ENCODE data around the gene TFDP3. TPM values are rescaled to one million over a fixed set of nuclear protein-coding genes. Genes with fewer than 3 reads are reported as not detected.

Gene TFDP3
- total RNA-seq, 4 donors from 2014 or later: not detected

- DNase-seq (ENCODE audit: extremely low spot score): no peak
- Histone ChIP-seq H3K4me3 (no peak overlapping the region), H3K36me3 (no peaks in the 10 kb centered on the region), H3K9me3 (no peaks in the 10 kb centered on the region), H3K27me3 (no peaks in the 10 kb centered on the region), H3K27ac (replicated peaks in 1 of 4) (no peak overlapping the region), H3K4me1 (no peaks in the 10 kb centered on the region)
- TF ChIP-seq POLR2A (IDR thresholded peaks at IDR 0.05; ENCODE audit: low read depth) (no peak), CTCF (IDR thresholded peaks at IDR 0.05) (peak in 1 of 3 experiments; percentile 9)
- intact Hi-C loops (cut with DNase I): no loop called here
- 88% methylated on average over 1 of the region's 1 CpG for WGBS
Observed at GRCh38 chrX:133215747-133216146, 2.4 kb downstream of the TFDP3 start.

DNA sequence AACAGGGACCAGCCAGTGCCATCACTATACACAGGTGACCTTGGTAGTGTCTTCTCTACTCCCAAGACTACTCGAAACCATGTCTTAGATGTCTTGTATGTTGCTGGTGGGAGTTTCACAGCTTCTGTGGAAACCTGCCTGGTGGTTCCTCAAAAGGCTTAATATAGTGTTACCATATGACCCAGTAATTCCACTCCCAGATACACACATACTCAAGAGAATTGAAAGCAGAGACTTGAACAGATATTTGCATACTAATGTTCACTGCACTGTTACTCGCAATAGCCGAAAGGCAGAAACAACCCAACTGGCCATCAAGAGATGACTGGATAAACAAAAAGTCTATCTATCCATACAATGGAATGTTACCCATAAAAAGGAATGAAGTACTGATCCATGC, 3.1 kb downstream of the TFDP3 start:
- 83% methylated on average over 3 of the region's 3 CpGs for WGBS
- H3K27ac ChIP-seq (replicated peaks in 1 of 4): no peak overlapping the region
- H3K9me3 ChIP-seq: no peaks in the 10 kb centered on the region
- no peak for DNase-seq (ENCODE audit: extremely low spot score)
- H3K4me3 ChIP-seq: no peak overlapping the region
- H3K4me1 ChIP-seq: no peaks in the 10 kb centered on the region
- TF ChIP-seq CTCF (IDR thresholded peaks at IDR 0.05) (no peak), EP300 (IDR thresholded peaks at IDR 0.05) (no peak), POLR2AphosphoS5 (IDR thresholded peaks at IDR 0.05) (no peak), POLR2A (IDR thresholded peaks at IDR 0.05; ENCODE audit: low read depth) (no peak)
- H3K36me3 ChIP-seq: no peaks in the 10 kb centered on the region
- H3K27me3 ChIP-seq: no peaks in the 10 kb centered on the region
- intact Hi-C loops (cut with DNase I): no loop called here

- WGBS: 72% methylated on average over 3 of the region's 3 CpGs
- no peaks in the 10 kb centered on the region for H3K4me1 ChIP-seq
- H3K4me3 ChIP-seq: no peak overlapping the region
- intact Hi-C loops (cut with DNase I): no loop called here
- TF ChIP-seq POLR2A (IDR thresholded peaks at IDR 0.05; ENCODE audit: low read depth): no peak
- no peak for DNase-seq (ENCODE audit: extremely low spot score)
- H3K27ac ChIP-seq (replicated peaks in 1 of 4): no peak overlapping the region
- no peaks in the 10 kb centered on the region for H3K36me3 ChIP-seq
- H3K27me3 ChIP-seq: no peaks in the 10 kb centered on the region
- H3K9me3 ChIP-seq: no peaks in the 10 kb centered on the region
Observed at GRCh38 chrX:133214301-133214700, 3.9 kb downstream of the TFDP3 start.

GRCh38 chrX:133213117-133213516, 5.0 kb downstream of the TFDP3 start:
- no peaks in the 10 kb centered on the region for H3K36me3 ChIP-seq
- intact Hi-C loops (cut with DNase I): no loop called here
- 63% methylated on average over 5 of the region's 5 CpGs for WGBS
- no peaks in the 10 kb centered on the region for H3K9me3 ChIP-seq
- no peak overlapping the region for H3K27ac ChIP-seq (replicated peaks in 1 of 4)
- H3K27me3 ChIP-seq: no peaks in the 10 kb centered on the region
- DNase-seq (ENCODE audit: extremely low spot score): no peak
- TF ChIP-seq CTCF (IDR thresholded peaks at IDR 0.05) (no peak), EP300 (IDR thresholded peaks at IDR 0.05) (no peak), POLR2A (IDR thresholded peaks at IDR 0.05; ENCODE audit: low read depth) (no peak), POLR2AphosphoS5 (IDR thresholded peaks at IDR 0.05) (no peak)
- no peaks in the 10 kb centered on the region for H3K4me1 ChIP-seq
- H3K4me3 ChIP-seq: no peak overlapping the region

GRCh38 chrX:133207751-133208150, 10.4 kb downstream of the TFDP3 start:
- intact Hi-C loops (cut with DNase I): no loop called here
- no peak for DNase-seq (ENCODE audit: extremely low spot score)
- WGBS: 53% methylated on average over 2 of the region's 2 CpGs
- TF ChIP-seq POLR2AphosphoS5 (IDR thresholded peaks at IDR 0.05): no peak
- TF ChIP-seq POLR2A (IDR thresholded peaks at IDR 0.05; ENCODE audit: low read depth): no peak
- TF ChIP-seq EP300 (IDR thresholded peaks at IDR 0.05): no peak
- TF ChIP-seq CTCF (IDR thresholded peaks at IDR 0.05): no peak
- Histone ChIP-seq H3K27me3 (no peaks in the 10 kb centered on the region), H3K4me3 (no peak overlapping the region), H3K9me3 (no peaks in the 10 kb centered on the region), H3K27ac (replicated peaks in 1 of 4) (no peak overlapping the region), H3K4me1 (no peaks in the 10 kb centered on the region), H3K36me3 (no peaks in the 10 kb centered on the region)
